Caco-2 (cell line): ENCODE data around the gene GSTA3. TPM values are rescaled to one million over a fixed set of nuclear protein-coding genes. Genes with fewer than 3 reads are reported as not detected.
"Not testable (repeated sequence)": the region's sequence is repeated elsewhere in the genome, so short reads cannot be mapped to it uniquely, and the experiment has no call there.

Source experiments
- BruUV-seq: library from RNA; stranded (reverse); fragments of 400-500 nt; replicated peaks from 2 replicates; lab custom pipeline; 2021; lab: Mats Ljungman, UMichigan
- CTCF ChIA-PET: fragments of 300-600 bp; sonication (Branson Sonifier 250); formaldehyde crosslinking; loops from one replicate; lab custom pipeline; 2022; ENCODE audit warnings: antibody characterized with exemption; lab: Charles Lee
- POLR2A ChIA-PET: fragments of 300-600 bp; sonication (Branson Sonifier 250); formaldehyde crosslinking; loops from one replicate; lab custom pipeline; 2022; ENCODE audit warnings: antibody characterized with exemption; lab: Charles Lee
- DNase-seq, 2 experiments: peaks; one replicate each; pipeline versions ENCODE4 v3.0.0 to v3.0.0-alpha.2; 2020 to 2022
- H3K27me3 ChIP-seq: replicated peaks from 2 replicates; pipeline ENCODE4 v1.6.0; 2011; ENCODE audit warnings: low read length; ENCODE audit not compliant: control insufficient read depth, insufficient read depth
- H3K36me3 ChIP-seq: 2 replicates; pipeline ENCODE4 v1.5.1; 2011; ENCODE audit warnings: low read length; ENCODE audit not compliant: control insufficient read depth, insufficient read depth
- H3K4me1 ChIP-seq: fragments of 250-450 bp; sonication (Bioruptor Pico); 2 replicates; pipeline ENCODE4 v1.5.1; 2020; ENCODE audit warnings: mild to moderate bottlenecking
- H3K4me3 ChIP-seq: 2 replicates; pipeline ENCODE4 v1.5.1; 2011; ENCODE audit warnings: low read depth, mild to moderate bottlenecking, control low read depth, low read length
- H3K9me3 ChIP-seq: fragments of 250-450 bp; sonication (Bioruptor Pico); 2 replicates; pipeline ENCODE4 v1.5.1; 2020; ENCODE audit warnings: mild to moderate bottlenecking, moderate library complexity
- H3K27ac Mint-ChIP-seq: one replicate; pipeline ENCODE4 v1.8.0; 2022; ENCODE audit warnings: mixed read lengths; ENCODE audit not compliant: unreplicated experiment
- H3K27me3 Mint-ChIP-seq: one replicate; pipeline ENCODE4 v1.8.0; 2022; ENCODE audit warnings: mixed read lengths; ENCODE audit not compliant: insufficient read depth, unreplicated experiment
- H3K36me3 Mint-ChIP-seq: one replicate; pipeline ENCODE4 v1.8.0; 2022; ENCODE audit warnings: mild to moderate bottlenecking, mixed read lengths; ENCODE audit not compliant: insufficient read depth, unreplicated experiment
- H3K4me1 Mint-ChIP-seq: one replicate; pipeline ENCODE4 v1.8.0; 2022; ENCODE audit warnings: low read depth, mixed read lengths; ENCODE audit not compliant: unreplicated experiment
- H3K4me3 Mint-ChIP-seq: one replicate; pipeline ENCODE4 v1.8.0; 2022; ENCODE audit warnings: mild to moderate bottlenecking, moderate library complexity, mixed read lengths; ENCODE audit not compliant: unreplicated experiment
- H3K9me3 Mint-ChIP-seq: one replicate; pipeline ENCODE4 v1.8.0; 2022; ENCODE audit warnings: mixed read lengths; ENCODE audit not compliant: unreplicated experiment
- intact Hi-C: fragments of 100-400 bp; cut with micrococcal nuclease; formaldehyde crosslinking; loops from one replicate; pipeline ENCODE4 v1.10.0; 2022; ENCODE audit not compliant: unreplicated experiment
- total RNA-seq: library from RNA; stranded (reverse); gene quantifications from 2 replicates; pipeline ENCODE4 v1.2.3, GENCODE V29; 2022
- TF ChIP-seq, protein P1 (sequence below), 2 experiments: fragments of 200-600 bp in 1 of 2; IDR thresholded peaks; 1 replicate in 1 of 2; 2 replicates in 1 of 2; pipeline versions ENCODE4 v1.5.1 to v1.8.0; 2011 to 2022; ENCODE audit warnings: antibody characterized with exemption in 1 of 2, control low read depth in 1 of 2, inconsistent platforms in 1 of 2, low read depth in 1 of 2, low read length in 1 of 2, mild to moderate bottlenecking in 1 of 2, moderate library complexity in 1 of 2; ENCODE audit not compliant: insufficient read depth in 1 of 2, severe bottlenecking in 1 of 2, unreplicated experiment in 1 of 2

GSTA3 gene
- total RNA-seq, 1 experiment from 2014 or later, result not detected

DNA sequence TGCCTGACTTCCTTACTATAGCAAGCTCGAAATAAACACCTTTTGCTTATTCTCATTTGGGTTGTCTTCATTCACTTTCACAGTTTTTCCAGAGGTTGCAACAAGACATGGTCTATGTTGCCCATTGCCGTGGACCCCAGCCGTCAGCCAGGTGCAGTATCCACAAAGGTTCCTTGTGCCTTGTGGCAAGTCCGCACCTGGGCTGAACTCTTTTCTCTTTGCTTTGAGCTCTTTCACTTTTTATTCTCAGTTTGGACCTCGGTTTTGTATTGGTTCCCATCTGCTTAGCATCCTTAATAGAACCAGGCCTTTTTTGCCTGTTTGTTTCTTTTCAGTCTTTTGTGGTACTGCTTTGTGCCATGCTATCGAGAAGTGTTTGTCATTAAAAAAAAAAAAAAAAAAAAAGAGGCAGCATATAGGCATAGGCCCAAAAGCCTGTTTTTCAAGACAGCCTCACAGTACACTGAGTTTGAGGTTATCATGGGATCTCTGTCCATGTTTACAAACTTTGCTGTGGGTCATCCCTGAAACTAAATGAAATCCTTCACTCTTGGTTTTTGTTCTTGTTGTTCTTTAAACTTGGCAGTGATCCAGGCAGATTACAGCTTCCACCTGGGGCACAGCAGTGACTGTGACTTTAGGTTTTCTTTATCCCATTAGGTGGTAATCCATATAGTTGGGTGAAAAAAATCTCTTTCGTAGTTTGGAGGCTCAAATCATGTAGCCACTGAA lies 33.3 kb downstream of the GSTA3 start:
- no peaks in the 10 kb centered on the region for H3K9me3 ChIP-seq
- CTCF ChIA-PET, result no interaction called here
- Mint-ChIP-seq H3K9me3 (no peaks in the 10 kb centered on the region), H3K27me3 (no peaks in the 10 kb centered on the region), H3K4me3 (no peak overlapping the region), H3K4me1 (no peaks in the 10 kb centered on the region), H3K27ac (no peak overlapping the region), H3K36me3 (no peaks in the 10 kb centered on the region)
- no peak overlapping the region for H3K4me3 ChIP-seq
- BruUV-seq, result no TSS peak
- no peaks in the 10 kb centered on the region for H3K27me3 ChIP-seq
- POLR2A ChIA-PET, result no interaction called here
- intact Hi-C loops, result no loop called here
- TF ChIP-seq, protein P1, sequence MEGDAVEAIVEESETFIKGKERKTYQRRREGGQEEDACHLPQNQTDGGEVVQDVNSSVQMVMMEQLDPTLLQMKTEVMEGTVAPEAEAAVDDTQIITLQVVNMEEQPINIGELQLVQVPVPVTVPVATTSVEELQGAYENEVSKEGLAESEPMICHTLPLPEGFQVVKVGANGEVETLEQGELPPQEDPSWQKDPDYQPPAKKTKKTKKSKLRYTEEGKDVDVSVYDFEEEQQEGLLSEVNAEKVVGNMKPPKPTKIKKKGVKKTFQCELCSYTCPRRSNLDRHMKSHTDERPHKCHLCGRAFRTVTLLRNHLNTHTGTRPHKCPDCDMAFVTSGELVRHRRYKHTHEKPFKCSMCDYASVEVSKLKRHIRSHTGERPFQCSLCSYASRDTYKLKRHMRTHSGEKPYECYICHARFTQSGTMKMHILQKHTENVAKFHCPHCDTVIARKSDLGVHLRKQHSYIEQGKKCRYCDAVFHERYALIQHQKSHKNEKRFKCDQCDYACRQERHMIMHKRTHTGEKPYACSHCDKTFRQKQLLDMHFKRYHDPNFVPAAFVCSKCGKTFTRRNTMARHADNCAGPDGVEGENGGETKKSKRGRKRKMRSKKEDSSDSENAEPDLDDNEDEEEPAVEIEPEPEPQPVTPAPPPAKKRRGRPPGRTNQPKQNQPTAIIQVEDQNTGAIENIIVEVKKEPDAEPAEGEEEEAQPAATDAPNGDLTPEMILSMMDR (IDR thresholded peaks at IDR 0.05; ENCODE audit: insufficient read depth in 1 of 2, low read depth in 1 of 2, low read length in 1 of 2, severe bottlenecking in 1 of 2, unreplicated experiment in 1 of 2), result no peak
- DNase-seq, result no peak
- no peaks in the 10 kb centered on the region for H3K36me3 ChIP-seq
- H3K4me1 ChIP-seq, result 0 out of 2 replicates have a peak, but pooled peaks cover 12% of the 10 kb centered on the region

DNA sequence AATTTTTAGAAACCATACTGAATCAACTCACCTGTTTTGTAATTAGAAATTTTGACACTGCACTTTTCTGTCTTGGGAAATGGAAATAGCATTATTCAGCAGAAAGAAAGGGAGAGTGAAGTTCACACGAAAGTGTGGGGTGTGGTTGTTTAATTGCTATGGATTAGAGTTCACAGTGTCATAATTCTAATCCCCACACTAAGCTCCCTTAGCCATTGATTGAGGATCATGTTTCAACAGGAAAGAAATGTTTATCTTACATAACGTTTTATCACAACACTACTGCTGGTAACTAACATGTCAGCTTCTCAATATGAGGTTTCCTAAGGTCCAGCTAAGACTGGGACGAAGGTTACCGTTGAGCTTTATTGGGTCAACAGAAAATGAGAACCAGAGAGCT lies 37.5 kb downstream of the GSTA3 start:
- 0 out of 2 replicates have a peak, but pooled peaks cover 6% of the 10 kb centered on the region for H3K4me1 ChIP-seq
- H3K36me3 Mint-ChIP-seq, result no peaks in the 10 kb centered on the region
- H3K36me3 ChIP-seq, result no peaks in the 10 kb centered on the region
- no peaks in the 10 kb centered on the region for H3K9me3 ChIP-seq
- no peak overlapping the region for H3K27ac Mint-ChIP-seq
- no peak overlapping the region for H3K4me3 ChIP-seq
- no peaks in the 10 kb centered on the region for H3K27me3 ChIP-seq
- no peaks in the 10 kb centered on the region for H3K4me1 Mint-ChIP-seq
- ChIA-PET POLR2A (no interaction called here), CTCF (no interaction called here)
- BruUV-seq, result no TSS peak
- DNase-seq, result no peak
- no peak overlapping the region for H3K4me3 Mint-ChIP-seq
- TF ChIP-seq, protein P1 (IDR thresholded peaks at IDR 0.05; ENCODE audit: insufficient read depth in 1 of 2, low read depth in 1 of 2, low read length in 1 of 2, severe bottlenecking in 1 of 2, unreplicated experiment in 1 of 2), result no peak
- H3K9me3 Mint-ChIP-seq, result no peaks in the 10 kb centered on the region
- intact Hi-C loops, result no loop called here
- H3K27me3 Mint-ChIP-seq, result no peaks in the 10 kb centered on the region

DNA sequence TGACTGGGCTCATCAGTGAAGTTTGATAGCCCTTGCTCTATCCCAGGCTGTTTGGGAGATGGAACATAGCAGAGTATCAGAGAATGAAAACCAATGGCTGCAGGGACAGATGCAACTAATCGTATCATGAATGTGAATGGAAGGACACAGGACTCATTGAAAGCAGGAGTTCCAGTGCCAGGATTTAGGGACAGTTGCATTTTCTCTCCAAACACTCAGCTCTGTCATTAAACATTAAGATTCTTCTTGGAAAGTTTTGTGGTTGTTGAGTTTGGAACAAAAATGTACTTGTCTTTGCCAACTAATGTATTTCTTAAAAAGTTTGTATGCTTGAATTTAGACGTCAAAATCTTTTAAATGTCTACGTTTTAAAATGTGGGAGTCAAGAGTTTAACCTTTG lies 37.9 kb downstream of the GSTA3 start:
- TF ChIP-seq, protein P1 (IDR thresholded peaks at IDR 0.05; ENCODE audit: insufficient read depth in 1 of 2, low read depth in 1 of 2, low read length in 1 of 2, severe bottlenecking in 1 of 2, unreplicated experiment in 1 of 2), result no peak
- Histone ChIP-seq H3K4me3 (no peak overlapping the region), H3K27me3 (no peaks in the 10 kb centered on the region), H3K4me1 (0 out of 2 replicates have a peak, but pooled peaks cover 2% of the 10 kb centered on the region), H3K9me3 (no peaks in the 10 kb centered on the region), H3K36me3 (no peaks in the 10 kb centered on the region)
- no peak for DNase-seq
- Mint-ChIP-seq H3K9me3 (no peaks in the 10 kb centered on the region), H3K27me3 (no peaks in the 10 kb centered on the region), H3K4me1 (no peaks in the 10 kb centered on the region), H3K36me3 (no peaks in the 10 kb centered on the region), H3K27ac (no peak overlapping the region), H3K4me3 (no peak overlapping the region)
- intact Hi-C loops, result no loop called here
- ChIA-PET CTCF (no interaction called here), POLR2A (no interaction called here)
- BruUV-seq, result no TSS peak

DNA sequence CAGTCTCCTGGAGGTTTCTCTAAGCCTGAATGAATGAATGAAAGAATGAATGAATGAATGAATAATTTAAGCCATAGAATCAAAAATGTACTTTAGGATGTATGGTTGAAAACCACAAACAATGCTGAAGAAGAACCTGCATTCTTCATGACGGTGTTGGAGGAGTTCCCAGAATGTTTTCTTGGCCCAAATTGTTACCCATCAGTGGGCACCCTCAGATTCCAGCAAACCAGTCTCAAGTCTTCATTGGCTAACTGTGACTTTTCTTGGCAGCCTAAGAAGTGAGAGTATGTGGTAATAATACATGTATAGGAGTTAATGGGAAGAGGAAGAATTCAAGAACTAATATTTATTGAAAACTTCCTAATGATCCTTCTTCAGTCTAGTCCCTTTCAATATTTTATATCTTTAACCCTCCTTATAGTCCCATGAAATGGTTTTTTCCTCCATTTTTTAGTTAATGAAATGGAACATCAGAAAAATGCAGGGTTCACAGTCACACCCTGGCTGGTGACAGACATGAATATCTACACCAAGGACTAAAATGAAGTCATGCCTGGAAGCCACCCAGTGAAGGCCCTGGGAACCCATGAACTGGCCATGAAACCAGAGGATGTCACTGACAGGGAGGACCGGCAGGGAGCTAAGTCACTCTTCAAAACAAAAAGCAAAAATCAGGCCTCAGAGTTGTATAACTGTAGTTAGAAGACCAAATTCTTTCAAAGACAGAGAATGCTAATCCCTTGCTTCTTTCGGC lies 39.0 kb downstream of the GSTA3 start:
- POLR2A ChIA-PET, CTCF ChIA-PET, H3K27ac Mint-ChIP-seq, H3K4me3 ChIP-seq, H3K36me3 ChIP-seq, BruUV-seq, H3K9me3 Mint-ChIP-seq, H3K9me3 ChIP-seq, H3K27me3 ChIP-seq, intact Hi-C loops, H3K4me1 Mint-ChIP-seq, H3K27me3 Mint-ChIP-seq, H3K36me3 Mint-ChIP-seq, DNase-seq, H3K4me3 Mint-ChIP-seq, H3K4me1 ChIP-seq: not testable (repeated sequence)
